Esophagus (tissue), 2 donors: Measurements from ENCODE around the gene TMEM128. TPM values are rescaled to one million over a fixed set of nuclear protein-coding genes. Genes with fewer than 3 reads are reported as not detected.
"Not testable (repeated sequence)": the region's sequence is repeated elsewhere in the genome, so short reads cannot be mapped to it uniquely, and the experiment has no call there.

Experiments
- H3K27ac ChIP-seq, 2 donors: one replicate each; pipeline ENCODE4 v1.5.1; 2013; ENCODE audit warnings: low read depth in 2 of 2, mild to moderate bottlenecking in 2 of 2, inconsistent platforms in 1 of 2, low read length in 1 of 2, moderate library complexity in 1 of 2
- H3K27me3 ChIP-seq, 2 donors: one replicate each; pipeline ENCODE4 v1.6.1; 2013; ENCODE audit warnings: low read length in 2 of 2, control low read depth in 1 of 2, mild to moderate bottlenecking in 1 of 2; ENCODE audit not compliant: insufficient read depth in 2 of 2, control insufficient read depth in 1 of 2
- H3K36me3 ChIP-seq, 2 donors: one replicate each; pipeline ENCODE4 v1.6.1; 2013; ENCODE audit warnings: low read length in 1 of 2; ENCODE audit not compliant: control insufficient read depth in 2 of 2, insufficient read depth in 2 of 2
- H3K4me1 ChIP-seq, 2 donors: one replicate each; pipeline ENCODE4 v1.6.1; 2013; ENCODE audit warnings: low read length in 1 of 2; ENCODE audit not compliant: control insufficient read depth in 2 of 2, insufficient read depth in 2 of 2
- H3K4me3 ChIP-seq, 2 donors: one replicate each; pipeline ENCODE4 v1.5.1; 2013; ENCODE audit warnings: low read length in 2 of 2, mild to moderate bottlenecking in 2 of 2, low read depth in 1 of 2, moderate library complexity in 1 of 2
- H3K9me3 ChIP-seq, 2 donors: one replicate each; pipeline ENCODE4 v1.6.1; 2013; ENCODE audit warnings: mild to moderate bottlenecking in 2 of 2, low read depth in 1 of 2, low read length in 1 of 2, moderate library complexity in 1 of 2; ENCODE audit not compliant: control insufficient read depth in 2 of 2, insufficient read depth in 1 of 2
- WGBS, 2 donors: extraction: QIAGEN DNeasy Blood & Tissue Kit; methylation state at CpG; one replicate each; pipeline ENCODE4 v1.1.7; 2013; 5-methylcytosine and 5-hydroxymethylcytosine counted together
- polyA plus RNA-seq, 2 donors: library from polyadenylated mRNA; stranded (reverse); fragments of 200-250 nt; gene quantifications; one replicate each; pipeline ENCODE4 v1.2.3, GENCODE V29; 2013
- donor health status: healthy with polysubstance abuse.
- donor health status: Bipolar disorder and iron deficiency.

The TMEM128 gene
- polyA plus RNA-seq, 2 donors, result 12.5 to 15.7 TPM

DNA sequence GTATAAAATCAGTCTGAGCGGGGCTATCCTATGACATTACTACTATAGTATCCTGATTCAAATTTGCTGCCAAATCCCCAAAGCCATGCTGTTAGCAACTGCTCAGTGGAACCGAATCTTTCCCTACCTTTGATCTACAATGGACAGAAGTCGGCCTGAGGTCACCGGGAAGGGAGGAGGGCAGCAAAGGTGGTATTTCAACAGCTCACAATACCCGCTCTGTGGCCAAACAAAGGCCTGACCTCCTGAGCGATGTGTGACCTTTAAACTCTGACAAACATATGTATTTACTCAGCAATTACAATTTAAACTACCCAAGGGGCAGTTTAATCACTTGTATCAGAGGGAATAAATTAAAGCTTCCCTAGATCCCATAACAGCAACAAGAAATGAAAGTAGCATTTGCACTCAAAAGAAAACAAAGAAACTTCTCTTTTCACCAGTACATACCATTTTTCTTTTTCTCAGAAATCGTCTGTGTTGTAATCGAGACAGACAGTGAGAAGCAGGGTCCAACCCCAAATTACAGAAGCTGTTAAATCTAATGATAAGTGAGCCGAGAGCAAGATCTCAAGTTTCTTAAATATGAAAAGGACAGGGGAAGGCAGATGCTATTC lies 11.6 kb upstream of the TMEM128 start:
- H3K4me3 ChIP-seq, result no peak overlapping the region
- no peak overlapping the region for H3K27ac ChIP-seq
- no peaks in the 10 kb centered on the region for H3K36me3 ChIP-seq
- no peaks in the 10 kb centered on the region for H3K27me3 ChIP-seq
- H3K9me3 ChIP-seq, result no peaks in the 10 kb centered on the region
- 38 to 40% methylated on average over 9 of the region's 9 CpGs for WGBS, 2 donors
- H3K4me1 ChIP-seq, result no peaks in the 10 kb centered on the region

DNA sequence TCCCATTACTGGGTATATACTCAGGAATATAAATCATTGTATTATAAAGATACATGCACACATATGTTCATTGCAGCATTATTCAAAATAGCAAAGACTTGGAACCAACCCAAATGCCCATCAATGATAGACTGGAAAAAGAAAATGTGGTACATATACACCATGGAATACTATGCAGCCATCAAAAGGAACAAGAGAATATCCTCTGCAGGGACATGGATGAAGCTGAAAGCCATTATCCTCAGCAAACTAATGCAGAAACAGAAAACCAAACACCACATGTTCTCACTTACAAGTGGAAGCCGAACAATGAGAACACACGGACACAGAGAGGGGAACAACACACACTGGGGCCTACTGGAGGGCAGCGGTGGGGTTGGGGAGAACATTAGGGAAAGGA lies 9.7 kb upstream of the TMEM128 start:
- WGBS, 2 donors, result 85 to 89% methylated on average over 3 of the region's 3 CpGs
- H3K27me3 ChIP-seq, H3K4me1 ChIP-seq, H3K4me3 ChIP-seq, H3K9me3 ChIP-seq, H3K36me3 ChIP-seq, H3K27ac ChIP-seq: not testable (repeated sequence)

DNA sequence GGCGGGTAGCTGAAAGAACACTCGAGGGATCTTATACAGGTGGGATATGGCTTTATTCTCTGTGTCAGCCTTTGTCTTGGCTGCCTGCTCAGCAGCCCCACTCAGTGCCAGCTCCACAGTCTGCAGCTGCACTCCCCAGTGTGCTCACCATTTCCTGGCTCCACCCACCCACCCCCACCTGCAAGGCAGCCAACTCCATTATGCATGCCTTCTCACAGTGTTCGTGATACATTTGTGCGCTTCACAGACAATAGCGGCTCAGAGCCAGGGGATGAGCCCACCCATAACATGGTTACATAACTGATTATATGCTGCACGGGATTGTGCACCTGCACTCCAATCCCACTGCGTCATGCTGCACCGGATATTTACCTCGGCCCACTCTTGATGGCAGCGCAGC lies 8.8 kb upstream of the TMEM128 start:
- 70 to 74% methylated on average over 10 of the region's 10 CpGs for WGBS, 2 donors
- H3K4me3 ChIP-seq, result no peak overlapping the region
- H3K36me3 ChIP-seq, result no peaks in the 10 kb centered on the region
- H3K27me3 ChIP-seq, result peaks cover 0 to 2% of the 10 kb centered on the region in 2 donors
- H3K27ac ChIP-seq, result no peak overlapping the region
- peaks cover 0 to 2% of the 10 kb centered on the region in 2 donors for H3K4me1 ChIP-seq
- no peaks in the 10 kb centered on the region for H3K9me3 ChIP-seq

DNA sequence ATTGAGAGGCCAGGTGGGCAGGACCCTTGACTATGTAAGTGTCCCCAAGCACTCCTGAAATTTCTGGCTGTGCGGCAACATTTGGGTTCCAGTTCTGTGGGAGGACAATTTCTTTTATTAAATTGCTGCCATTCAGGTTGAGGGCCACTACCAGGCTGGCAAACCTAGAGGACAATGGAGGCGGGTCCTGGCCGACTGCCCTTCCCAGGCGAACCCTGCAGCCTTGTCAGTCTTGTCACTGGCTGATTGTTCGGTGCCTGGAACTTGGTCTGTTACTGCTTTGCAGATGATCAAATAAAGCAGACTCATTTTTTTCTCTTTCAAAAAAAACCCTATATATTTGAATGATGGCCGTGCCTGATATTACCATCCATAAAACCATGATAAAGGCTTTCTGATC lies 6.6 kb upstream of the TMEM128 start:
- H3K9me3 ChIP-seq, result no peaks in the 10 kb centered on the region
- H3K36me3 ChIP-seq, result no peaks in the 10 kb centered on the region
- H3K4me3 ChIP-seq, result no peak overlapping the region
- H3K27ac ChIP-seq, result no peak overlapping the region
- H3K27me3 ChIP-seq, result peaks cover 0 to 2% of the 10 kb centered on the region in 2 donors
- 46 to 53% methylated on average over 6 of the region's 6 CpGs for WGBS, 2 donors
- H3K4me1 ChIP-seq, result peaks cover 0 to 2% of the 10 kb centered on the region in 2 donors

DNA sequence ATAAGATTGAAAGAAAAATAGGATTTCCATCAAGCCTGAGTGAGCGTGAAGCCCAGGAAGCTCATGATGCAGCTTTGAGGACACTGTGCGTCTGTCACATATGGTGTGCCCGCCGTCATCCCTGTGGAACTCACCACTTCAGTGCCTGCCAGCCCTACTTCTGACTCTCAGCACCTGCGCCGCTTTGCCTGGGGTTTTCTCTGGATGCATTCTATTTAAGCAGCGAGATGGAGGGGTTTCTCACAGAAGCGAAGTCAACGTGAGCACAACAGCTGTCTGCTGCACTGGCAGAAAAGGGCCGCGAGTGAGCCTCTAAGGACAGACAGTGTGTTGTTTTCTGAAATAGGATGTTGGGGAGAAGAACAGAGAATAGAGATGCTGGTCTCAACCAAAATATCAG lies 6.2 kb upstream of the TMEM128 start:
- Histone ChIP-seq H3K27ac (no peak overlapping the region), H3K4me3 (no peak overlapping the region), H3K27me3 (peaks cover 0 to 2% of the 10 kb centered on the region in 2 donors), H3K36me3 (no peaks in the 10 kb centered on the region), H3K9me3 (no peaks in the 10 kb centered on the region), H3K4me1 (peaks cover 0 to 2% of the 10 kb centered on the region in 2 donors)
- WGBS, 2 donors, result 84 to 86% methylated on average over 11 of the region's 11 CpGs

DNA sequence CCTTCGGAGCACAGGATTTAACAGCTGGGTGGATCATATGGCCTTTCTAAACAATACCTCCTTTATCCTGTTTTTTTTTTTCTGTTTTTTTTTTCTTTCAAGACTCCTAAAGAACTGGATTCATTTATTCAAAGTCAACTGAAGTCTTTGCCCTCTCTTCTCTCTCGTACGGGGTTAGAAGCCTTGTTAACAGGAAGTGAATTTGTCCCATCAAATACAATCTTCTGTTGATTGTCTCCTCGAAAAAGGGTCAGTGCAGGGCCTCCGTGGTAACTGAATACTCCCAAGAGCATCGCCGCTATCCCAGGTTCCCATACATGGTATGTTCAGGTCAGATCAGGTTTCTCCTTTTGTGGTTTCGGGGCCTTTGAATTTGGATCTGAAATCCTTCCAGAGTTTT lies 1.8 kb upstream of the TMEM128 start:
- Histone ChIP-seq H3K9me3 (no peaks in the 10 kb centered on the region), H3K36me3 (peaks cover 3% of the 10 kb centered on the region in 2 donors), H3K27me3 (peaks cover 0 to 2% of the 10 kb centered on the region in 2 donors), H3K4me1 (peaks cover 2 to 3% of the 10 kb centered on the region in 2 donors), H3K4me3 (no peak overlapping the region), H3K27ac (no peak overlapping the region)
- WGBS, 2 donors, result 80 to 85% methylated on average over 8 of the region's 8 CpGs

DNA sequence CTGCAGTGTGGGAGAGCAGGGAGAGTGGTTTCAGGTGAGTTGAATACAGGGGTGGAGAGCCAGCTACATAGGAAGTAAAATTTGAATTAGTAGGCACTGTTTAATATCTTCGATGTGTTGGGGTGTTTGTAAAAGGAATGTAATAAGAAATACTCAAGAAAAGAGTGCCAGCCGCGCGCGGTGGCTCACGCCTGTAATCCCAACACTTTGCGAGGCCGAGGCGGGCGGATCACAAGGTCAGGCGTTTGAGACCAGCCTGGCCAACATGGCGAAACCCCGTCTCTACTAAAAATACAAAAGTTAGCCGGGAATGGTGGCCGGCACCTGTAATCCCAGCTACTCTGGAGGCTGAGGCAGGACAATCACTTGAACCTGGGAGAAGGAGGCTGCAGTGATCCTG lies 1.3 kb upstream of the TMEM128 start:
- H3K4me1 ChIP-seq, H3K4me3 ChIP-seq, H3K9me3 ChIP-seq, H3K27ac ChIP-seq, H3K27me3 ChIP-seq, H3K36me3 ChIP-seq: not testable (repeated sequence)
- 96% methylated on average over 15 of the region's 15 CpGs for WGBS, 2 donors

DNA sequence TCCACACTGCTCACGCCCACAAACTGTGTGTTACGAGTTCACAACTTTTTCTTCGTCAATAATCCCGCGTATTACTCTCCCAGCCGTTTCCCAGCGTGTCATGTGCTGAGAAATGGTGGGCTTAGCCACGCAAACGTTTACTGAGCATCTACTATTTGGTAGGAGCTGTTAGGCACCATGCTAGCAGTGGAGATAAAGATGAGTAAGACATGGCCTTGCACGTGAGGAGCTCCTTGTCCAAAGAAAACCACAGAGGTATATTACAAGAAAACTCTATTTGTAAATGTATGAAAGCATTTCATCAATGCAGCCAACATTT lies 821 bp upstream of the TMEM128 start:
- peaks cover 7 to 10% of the 10 kb centered on the region in 2 donors for H3K36me3 ChIP-seq
- H3K4me1 ChIP-seq, result peaks cover 0 to 3% of the 10 kb centered on the region in 2 donors
- no peaks in the 10 kb centered on the region for H3K27me3 ChIP-seq
- peak overlapping the region; percentile 91 to 99 for H3K27ac ChIP-seq
- no peaks in the 10 kb centered on the region for H3K9me3 ChIP-seq
- WGBS, 2 donors, result 17 to 23% methylated on average over 10 of the region's 10 CpGs
- H3K4me3 ChIP-seq, result peak overlapping the region; percentile 83 to 95

DNA sequence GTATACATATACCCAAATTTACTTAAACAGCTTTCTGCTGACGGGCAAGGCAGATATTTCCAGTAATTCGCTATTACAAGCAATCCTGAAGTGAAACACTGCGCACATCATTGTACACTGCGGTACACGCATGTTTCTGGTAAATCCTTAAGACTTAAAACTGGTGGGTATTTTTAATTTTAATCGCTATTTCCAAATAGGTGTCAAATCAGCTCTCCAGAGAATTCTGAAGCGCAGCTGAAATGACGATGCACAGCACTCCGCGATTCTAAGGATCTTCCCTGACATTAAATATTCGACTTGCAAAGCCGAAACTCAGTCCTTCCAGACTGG lies 361 bp downstream of the TMEM128 start:
- peaks cover 0 to 3% of the 10 kb centered on the region in 2 donors for H3K4me1 ChIP-seq
- WGBS, 2 donors, result 1 to 2% methylated on average over 12 of the region's 12 CpGs
- H3K9me3 ChIP-seq, result no peaks in the 10 kb centered on the region
- peak overlapping the region; percentile 83 to 95 for H3K4me3 ChIP-seq
- H3K27ac ChIP-seq, result peak overlapping the region; percentile 91 to 99
- no peaks in the 10 kb centered on the region for H3K27me3 ChIP-seq
- H3K36me3 ChIP-seq, result peaks cover 9 to 10% of the 10 kb centered on the region in 2 donors

DNA sequence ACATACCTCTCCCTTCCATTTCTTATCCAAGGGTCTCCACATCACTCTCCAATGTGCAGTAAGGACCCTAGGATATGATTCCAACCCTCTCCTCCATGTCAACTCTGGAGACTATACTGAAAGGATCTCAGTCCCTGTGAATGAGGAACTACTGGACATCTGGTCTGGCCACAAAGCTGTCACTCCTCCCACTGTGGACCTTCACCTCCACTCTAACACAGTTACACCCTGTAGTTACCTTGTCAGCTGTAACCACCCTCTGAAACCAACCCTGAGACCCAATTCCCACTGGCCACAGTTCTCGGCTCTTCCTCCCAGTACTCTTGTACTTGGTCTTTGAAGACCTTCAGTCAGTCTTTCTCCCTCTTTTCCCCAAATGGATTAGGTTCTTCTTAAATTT lies 2.9 kb downstream of the TMEM128 start:
- Histone ChIP-seq H3K27me3 (no peaks in the 10 kb centered on the region), H3K4me1 (peaks cover 0 to 3% of the 10 kb centered on the region in 2 donors), H3K4me3 (no peak overlapping the region), H3K9me3 (no peaks in the 10 kb centered on the region), H3K27ac (no peak overlapping the region), H3K36me3 (peaks cover 9 to 10% of the 10 kb centered on the region in 2 donors)
- WGBS, 2 donors, result 95 to 98% methylated on average over 1 of the region's 1 CpG
